BE2C (cell line): ENCODE results near the gene TBL2.
"Not testable (repeated sequence)": the region's sequence is repeated elsewhere in the genome, so short reads cannot be mapped to it uniquely, and the experiment has no call there.

Experiments used
- DNase-seq: peaks from one replicate; pipeline ENCODE4 v3.0.0-alpha.2; 2020
- H3K27me3 ChIP-seq: fragments of 250-450 bp; sonication (Bioruptor Pico); 2 replicates; pipeline ENCODE4 v1.5.1; 2020; ENCODE audit warnings: mild to moderate bottlenecking
- H3K36me3 ChIP-seq: fragments of 250-450 bp; sonication (Bioruptor Pico); 2 replicates; pipeline ENCODE4 v1.5.1; 2020; ENCODE audit warnings: mild to moderate bottlenecking
- H3K4me1 ChIP-seq: fragments of 250-450 bp; sonication (Bioruptor Pico); 2 replicates; pipeline ENCODE4 v1.5.1; 2020
- H3K4me3 ChIP-seq: 2 replicates; pipeline ENCODE4 v1.5.1; 2011; ENCODE audit warnings: low read depth, low read length
- H3K9me3 ChIP-seq: fragments of 250-450 bp; sonication (Bioruptor Pico); 2 replicates; pipeline ENCODE4 v1.5.1; 2020
- TF ChIP-seq, protein P1 (sequence below): IDR thresholded peaks from 2 replicates; pipeline ENCODE4 v1.5.1; 2012; ENCODE audit warnings: mild to moderate bottlenecking, low read depth, low read length

TBL2 gene

GRCh38 chr7:73530800-73531199 lies 47.6 kb downstream of the TBL2 start:
- DNase-seq = no peak
- Histone ChIP-seq H3K9me3 (no peaks in the 10 kb centered on the region), H3K27me3 (no peaks in the 10 kb centered on the region), H3K36me3 (peaks cover 6% of the 10 kb centered on the region; the same call in 1 of the 2 replicates), H3K4me1 (peaks cover 4% of the 10 kb centered on the region; the same call in 1 of the 2 replicates), H3K4me3 (no peak overlapping the region)
- TF ChIP-seq, protein P1, sequence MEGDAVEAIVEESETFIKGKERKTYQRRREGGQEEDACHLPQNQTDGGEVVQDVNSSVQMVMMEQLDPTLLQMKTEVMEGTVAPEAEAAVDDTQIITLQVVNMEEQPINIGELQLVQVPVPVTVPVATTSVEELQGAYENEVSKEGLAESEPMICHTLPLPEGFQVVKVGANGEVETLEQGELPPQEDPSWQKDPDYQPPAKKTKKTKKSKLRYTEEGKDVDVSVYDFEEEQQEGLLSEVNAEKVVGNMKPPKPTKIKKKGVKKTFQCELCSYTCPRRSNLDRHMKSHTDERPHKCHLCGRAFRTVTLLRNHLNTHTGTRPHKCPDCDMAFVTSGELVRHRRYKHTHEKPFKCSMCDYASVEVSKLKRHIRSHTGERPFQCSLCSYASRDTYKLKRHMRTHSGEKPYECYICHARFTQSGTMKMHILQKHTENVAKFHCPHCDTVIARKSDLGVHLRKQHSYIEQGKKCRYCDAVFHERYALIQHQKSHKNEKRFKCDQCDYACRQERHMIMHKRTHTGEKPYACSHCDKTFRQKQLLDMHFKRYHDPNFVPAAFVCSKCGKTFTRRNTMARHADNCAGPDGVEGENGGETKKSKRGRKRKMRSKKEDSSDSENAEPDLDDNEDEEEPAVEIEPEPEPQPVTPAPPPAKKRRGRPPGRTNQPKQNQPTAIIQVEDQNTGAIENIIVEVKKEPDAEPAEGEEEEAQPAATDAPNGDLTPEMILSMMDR = no peak

DNA sequence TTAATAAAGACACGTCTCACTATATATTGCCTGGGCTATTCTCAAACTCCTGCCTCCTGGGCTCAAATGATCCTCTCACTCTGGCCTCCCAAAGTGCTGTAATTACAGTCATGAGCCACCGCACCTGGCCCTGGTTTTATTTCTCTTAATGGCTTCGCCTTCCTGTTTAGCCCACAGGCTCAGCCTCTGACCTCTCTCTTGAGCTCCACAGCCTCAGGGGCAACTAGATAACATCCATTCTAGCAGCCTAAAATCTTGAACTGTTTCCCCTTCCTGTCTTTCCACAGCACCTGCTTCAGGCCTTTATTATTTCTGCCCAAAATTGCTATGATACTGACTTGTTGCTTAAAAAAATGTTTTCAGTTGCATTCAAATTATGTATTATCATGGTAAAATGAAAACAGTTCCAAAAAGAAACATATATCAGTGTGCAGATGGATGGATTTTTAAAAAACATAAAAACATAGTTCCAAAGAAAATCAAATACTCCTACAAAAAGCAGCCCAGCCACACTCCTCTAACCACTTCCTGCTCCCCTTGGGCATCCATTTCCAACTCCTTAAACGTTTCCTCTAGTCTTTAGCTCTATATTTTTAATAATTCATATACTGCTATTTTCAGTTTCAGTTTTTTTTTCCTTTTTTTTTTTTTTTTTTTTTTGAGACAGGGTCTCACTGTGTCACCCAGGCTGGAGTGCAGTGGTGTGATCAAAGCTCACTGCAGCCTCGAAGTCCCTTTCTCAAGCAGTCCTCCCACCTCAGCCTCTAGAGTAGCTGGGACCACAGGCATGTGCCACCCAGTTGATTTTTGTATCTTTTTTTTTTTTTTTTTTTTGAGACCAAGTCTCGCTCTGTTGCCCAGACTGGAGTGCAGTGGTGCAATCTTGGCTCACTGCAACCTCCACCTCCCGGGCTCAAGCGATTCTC lies 51.2 kb downstream of the TBL2 start:
- Histone ChIP-seq H3K4me1 (peaks cover 4% of the 10 kb centered on the region; the same call in 1 of the 2 replicates), H3K36me3 (no peaks in the 10 kb centered on the region), H3K27me3 (no peaks in the 10 kb centered on the region), H3K9me3 (no peaks in the 10 kb centered on the region), H3K4me3 (no peak overlapping the region)
- peak; percentile 44 for DNase-seq
- TF ChIP-seq, protein P1 = no peak

- not testable (repeated sequence) for DNase-seq, H3K36me3 ChIP-seq, H3K9me3 ChIP-seq, H3K4me1 ChIP-seq, H3K27me3 ChIP-seq, H3K4me3 ChIP-seq
Measured at GRCh38 chr7:73526158-73526494, 52.3 kb downstream of the TBL2 start.

DNA sequence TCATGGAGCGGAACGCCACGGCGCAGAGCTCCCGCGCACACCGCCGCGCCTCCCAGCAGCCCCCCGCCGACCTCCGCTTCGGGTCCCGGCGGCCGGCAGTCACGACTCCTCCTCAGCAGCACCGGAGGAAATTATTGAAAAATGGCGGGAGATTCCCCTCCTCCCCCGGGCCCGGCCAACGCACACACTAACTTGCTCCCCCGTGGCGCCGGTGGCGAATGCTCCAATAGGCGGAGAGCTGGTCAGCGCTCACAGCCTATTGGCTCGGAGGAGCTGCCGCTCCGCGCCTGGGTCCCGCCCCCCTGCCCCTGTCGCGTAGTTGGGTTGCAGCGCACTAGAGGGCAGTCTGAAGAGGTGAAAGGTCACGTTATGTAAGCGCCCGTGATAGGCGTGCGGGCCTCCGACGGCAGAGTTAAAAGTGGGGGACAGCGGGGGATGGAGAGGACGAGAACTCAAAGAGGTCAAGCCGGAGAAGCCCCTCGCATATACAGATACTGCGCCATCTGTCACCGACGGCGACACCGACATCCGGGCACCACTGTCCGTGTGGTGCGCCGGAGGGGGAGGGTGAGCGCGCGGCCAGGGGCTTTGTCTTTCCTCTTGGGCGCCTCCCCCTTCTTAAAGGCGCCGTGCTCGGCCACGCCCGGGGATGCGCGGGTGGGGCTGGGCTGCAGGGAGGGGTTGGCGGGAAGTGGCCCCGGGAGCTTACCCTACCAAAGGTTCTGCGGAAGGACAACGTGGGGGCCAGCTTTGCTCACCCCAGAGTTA lies 56.1 kb downstream of the TBL2 start, which contains the start of gene BAZ1B:
Gene BAZ1B, minus strand, starts transcription at position 189 of the 768 bp plus-strand sequence. CDS start 360 bp downstream, outside the sequence.
- Histone ChIP-seq H3K4me1 (0 out of 2 replicates have a peak, but pooled peaks cover 4% of the 10 kb centered on the region), H3K4me3 (peak within 1 kb of the TSS; percentile 72), H3K36me3 (peaks cover 32% of the 10 kb centered on the region), H3K9me3 (no peaks in the 10 kb centered on the region), H3K27me3 (no peaks in the 10 kb centered on the region)
- TF ChIP-seq, protein P1 = peak; percentile 18; the same call in 1 of the 2 replicates
- peak; percentile 99 for DNase-seq

DNA sequence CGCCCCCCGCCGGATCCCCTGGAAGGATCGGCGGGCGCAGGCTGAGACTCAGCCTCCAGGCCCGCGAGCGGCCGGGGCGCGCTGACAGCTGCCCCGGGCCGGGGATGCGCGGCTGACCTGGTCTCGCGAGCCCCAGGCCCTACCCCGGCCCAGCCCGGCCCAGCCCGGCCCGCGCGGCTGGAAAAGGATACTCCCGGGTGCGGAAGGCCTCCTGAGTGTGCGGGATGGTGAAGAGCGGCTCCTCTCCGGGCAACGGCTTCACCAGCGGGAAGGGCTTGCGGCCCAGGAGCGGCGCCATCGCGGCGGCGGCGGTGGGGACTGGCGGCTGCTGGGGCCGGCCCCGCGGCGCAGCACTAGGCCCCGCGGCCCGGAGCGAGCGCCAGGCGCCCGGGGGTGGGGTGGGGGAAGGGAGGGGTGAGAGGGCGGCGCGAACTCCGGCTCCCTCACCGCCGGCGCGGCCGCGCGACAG lies 56.7 kb downstream of the TBL2 start:
- no peaks in the 10 kb centered on the region for H3K27me3 ChIP-seq
- no peaks in the 10 kb centered on the region for H3K4me1 ChIP-seq
- peak; percentile 80 for DNase-seq
- TF ChIP-seq, protein P1 = no peak
- H3K9me3 ChIP-seq = no peaks in the 10 kb centered on the region
- H3K4me3 ChIP-seq = peak overlapping the region; percentile 72
- H3K36me3 ChIP-seq = peaks cover 38% of the 10 kb centered on the region
